HG03064 (cell line): ENCODE data around the gene PHIP.
"Not testable (repeated sequence)": the region's sequence is repeated elsewhere in the genome, so short reads cannot be mapped to it uniquely, and the experiment has no call there.

Experiments used
- ATAC-seq: cut with Tn5 transposase; IDR thresholded peaks from one replicate; pipeline ENCODE4 v1.9.1; 2021; ENCODE audit warnings: low read depth; ENCODE audit not compliant: unreplicated experiment

PHIP gene

GRCh38 chr6:79078075-79078969 lies at the start of gene PHIP:
Gene PHIP (minus strand): TSS chr6:79078254. CDS start chr6:79078068, 186 bp downstream.
- peak; percentile 64 for ATAC-seq

DNA sequence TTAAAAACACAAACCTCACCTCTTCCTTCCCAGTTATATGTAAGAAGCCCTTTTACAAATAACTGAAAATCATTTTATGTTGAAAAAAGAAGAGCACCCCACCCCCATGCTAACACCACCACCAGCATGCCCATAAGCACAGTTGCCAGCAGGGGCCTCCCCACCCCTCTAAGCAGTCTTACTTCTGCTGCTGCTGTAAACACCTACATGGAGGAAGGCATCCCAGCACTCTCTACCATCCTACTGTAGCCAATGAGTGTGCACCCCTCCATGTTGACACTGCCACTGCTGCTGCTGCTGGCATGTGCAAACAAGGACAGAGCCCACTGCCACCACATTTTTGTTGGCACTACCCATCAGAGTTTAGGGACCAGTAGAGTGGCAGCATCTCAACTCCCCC lies 49.6 kb upstream of the PHIP start:
- ATAC-seq = no peak

- no peak for ATAC-seq
These were observed 41.2 kb upstream of the PHIP start for GRCh38 chr6:79119217-79119616.

DNA sequence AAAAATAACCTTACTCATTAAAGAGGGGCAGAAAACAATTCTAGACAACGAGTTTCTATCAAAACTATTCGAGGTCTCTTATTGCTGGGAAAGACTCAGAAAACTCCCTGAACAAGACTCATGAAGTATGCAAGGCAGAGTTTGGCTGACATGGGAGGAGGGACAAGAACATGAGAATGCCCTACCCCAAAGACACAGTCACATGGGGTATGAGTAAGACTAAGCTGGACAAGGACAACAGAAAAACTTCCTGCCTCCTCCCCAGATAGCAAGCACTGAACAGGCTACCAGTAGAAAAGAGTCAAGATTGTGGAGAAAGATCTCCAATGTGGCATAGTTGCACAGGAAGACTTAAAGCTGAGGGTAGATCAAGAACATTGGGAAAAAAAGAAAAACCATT lies 39.7 kb upstream of the PHIP start:
- no peak for ATAC-seq

- ATAC-seq = no peak
These were observed 37.6 kb upstream of the PHIP start for GRCh38 chr6:79115553-79116182.

GRCh38 chr6:79111549-79111948 lies 33.5 kb upstream of the PHIP start:
- ATAC-seq = no peak

GRCh38 chr6:79101164-79101563 lies 23.1 kb upstream of the PHIP start:
- ATAC-seq = no peak

DNA sequence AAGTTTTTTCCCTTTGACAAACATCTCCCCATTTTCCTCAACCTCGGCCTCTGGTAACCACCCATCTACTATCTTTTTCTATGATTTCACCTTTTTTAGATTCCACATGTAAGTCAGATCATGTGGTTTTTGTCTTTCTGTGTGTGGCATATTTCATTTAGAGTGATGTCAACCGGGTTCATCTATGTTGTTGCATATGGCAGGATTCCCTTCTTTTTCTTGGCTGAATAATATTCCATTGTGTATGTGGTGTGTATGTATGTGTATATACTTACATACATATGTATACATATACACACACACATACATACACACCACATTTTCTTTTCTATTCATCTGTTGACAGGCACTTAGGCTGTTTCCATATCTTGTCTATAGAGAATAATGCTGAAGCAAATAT lies 22.2 kb upstream of the PHIP start:
- ATAC-seq = no peak

DNA sequence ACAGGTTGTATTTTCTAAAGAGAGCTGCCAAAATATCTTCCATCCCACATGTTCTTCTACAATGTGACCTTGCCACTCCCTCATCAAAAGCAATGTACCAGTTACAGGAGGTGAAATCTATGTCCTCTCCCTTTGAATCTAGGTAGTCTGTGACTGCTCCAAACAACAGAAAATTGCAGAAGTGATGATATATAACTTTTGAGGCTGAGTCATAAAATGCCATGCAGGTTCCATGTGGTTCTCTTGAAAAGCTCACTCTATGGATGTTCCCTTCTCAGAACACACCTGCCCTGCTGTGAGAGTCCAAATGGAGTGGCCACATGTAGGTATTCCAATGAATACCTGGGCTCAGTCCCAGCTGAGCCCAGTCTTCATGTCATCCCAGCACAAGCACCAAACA lies 16.9 kb upstream of the PHIP start:
- no peak for ATAC-seq

GRCh38 chr6:79091801-79092200 lies 13.7 kb upstream of the PHIP start:
- ATAC-seq = not testable (repeated sequence)

- no peak for ATAC-seq
These were observed 11.7 kb upstream of the PHIP start for GRCh38 chr6:79089552-79090404.

DNA sequence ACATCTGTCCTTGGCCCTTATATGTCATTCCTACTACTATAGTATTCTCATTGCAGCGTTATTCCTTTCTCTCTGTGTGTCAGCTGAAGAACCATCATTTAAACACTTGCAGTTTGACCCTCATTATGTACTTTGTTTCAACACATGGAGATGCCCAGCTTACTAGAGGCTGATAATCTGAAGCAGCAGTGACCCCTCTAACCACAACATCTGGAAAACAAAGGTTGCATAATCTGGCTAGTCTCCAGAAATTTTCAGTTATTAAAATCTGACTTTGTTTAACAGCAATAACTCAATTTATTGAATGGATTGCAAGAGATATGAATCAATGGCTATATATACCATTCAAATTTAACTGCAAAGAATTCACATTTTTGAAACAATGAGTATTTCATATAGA lies 6.6 kb upstream of the PHIP start:
- ATAC-seq = no peak

DNA sequence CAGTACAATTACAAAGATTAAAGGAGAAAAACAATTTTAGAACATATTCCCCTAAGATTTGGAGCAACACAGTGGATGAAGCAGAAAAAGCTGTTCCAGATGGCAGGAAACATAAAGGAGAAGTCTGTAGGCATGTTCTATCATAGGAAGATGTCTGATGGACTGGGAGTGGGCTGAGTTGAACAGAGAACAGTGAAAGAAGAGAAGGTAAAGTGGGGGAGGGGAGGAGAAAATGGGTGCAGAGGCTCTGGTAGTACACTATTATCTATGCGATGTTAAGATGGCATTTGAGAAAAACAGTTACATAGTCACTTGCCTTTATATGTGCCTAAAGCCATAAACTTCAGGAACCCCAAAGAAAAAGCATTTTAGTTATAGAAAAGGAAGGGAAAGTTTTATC lies 4.2 kb upstream of the PHIP start:
- ATAC-seq = no peak

DNA sequence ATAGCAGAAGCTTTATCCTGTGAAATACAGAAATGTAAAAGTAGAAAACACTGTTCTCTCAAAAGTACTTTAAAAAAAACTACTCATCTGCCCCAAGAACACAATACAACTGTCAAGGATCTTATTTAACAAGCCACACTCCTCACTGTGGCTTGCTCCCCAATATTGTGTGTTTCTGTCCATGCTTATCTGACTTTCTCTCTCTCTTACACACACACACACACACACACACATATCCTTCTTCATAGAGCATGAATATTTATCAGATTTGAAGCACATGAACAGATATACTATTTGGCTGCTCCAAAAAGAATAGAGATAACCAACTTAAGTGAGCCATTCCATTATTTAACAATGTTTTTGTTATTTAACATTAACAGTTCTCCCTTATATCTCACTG lies 3.6 kb upstream of the PHIP start:
- ATAC-seq = no peak

- no peak for ATAC-seq
These were observed 1.5 kb upstream of the PHIP start for GRCh38 chr6:79079561-79080041.

DNA sequence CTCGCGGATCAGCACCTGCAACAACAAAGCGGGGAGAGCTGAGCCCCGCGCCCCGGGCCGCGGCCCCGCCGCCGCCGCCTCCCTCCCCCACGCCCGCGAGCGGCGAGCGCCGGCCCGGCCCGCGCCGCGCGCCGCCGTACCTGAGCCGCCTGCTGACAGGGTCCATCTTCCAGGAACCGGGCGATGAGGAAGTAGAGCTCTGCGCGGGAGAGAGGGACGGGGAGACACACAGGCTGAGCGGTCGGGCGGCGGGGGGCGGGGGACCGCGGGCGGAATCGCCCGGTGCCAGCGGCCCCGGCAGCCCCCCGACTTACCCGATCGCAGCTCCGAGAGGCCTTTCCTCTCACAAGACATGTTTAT lies 359 bp downstream of the PHIP start:
- ATAC-seq = peak; percentile 34

GRCh38 chr6:79076782-79077641 lies 1.0 kb downstream of the PHIP start:
- ATAC-seq = peak; percentile 45

DNA sequence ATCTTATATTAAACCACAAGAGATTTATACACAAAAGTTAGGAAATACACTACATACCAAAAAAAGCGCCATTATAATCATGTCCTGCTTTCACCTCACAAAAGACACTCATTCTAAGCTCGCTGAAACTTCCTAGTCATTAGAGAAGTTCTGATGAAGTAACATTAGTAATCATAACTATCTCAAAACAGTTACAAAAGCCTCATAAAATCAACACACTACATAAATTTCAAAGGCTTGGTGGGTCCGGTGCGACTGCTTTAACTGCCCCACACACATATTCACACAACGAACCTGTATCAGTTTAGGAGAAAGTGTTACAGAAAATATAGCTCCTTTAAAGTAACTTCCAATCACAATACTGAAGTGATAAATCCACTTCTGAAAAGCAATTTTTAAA lies 1.9 kb downstream of the PHIP start:
- ATAC-seq = no peak

DNA sequence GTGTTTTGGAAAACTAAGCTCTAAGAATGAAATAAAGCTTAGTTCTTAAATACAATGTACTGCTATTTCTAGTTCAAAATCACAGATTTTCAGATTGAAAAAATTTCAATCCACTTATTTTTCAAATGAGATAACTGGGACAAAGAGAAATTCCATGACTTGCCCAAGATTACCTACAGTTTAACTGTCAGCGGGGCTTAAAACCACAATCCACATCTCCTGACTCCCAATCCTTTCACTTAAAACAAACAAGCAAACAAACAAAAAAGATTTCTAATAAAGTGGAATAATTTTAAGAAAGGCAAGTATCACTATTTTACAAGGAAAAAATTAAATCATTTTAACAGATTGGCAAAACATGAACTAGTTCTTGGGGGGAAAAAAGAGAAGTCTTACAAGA lies 4.2 kb downstream of the PHIP start:
- no peak for ATAC-seq

DNA sequence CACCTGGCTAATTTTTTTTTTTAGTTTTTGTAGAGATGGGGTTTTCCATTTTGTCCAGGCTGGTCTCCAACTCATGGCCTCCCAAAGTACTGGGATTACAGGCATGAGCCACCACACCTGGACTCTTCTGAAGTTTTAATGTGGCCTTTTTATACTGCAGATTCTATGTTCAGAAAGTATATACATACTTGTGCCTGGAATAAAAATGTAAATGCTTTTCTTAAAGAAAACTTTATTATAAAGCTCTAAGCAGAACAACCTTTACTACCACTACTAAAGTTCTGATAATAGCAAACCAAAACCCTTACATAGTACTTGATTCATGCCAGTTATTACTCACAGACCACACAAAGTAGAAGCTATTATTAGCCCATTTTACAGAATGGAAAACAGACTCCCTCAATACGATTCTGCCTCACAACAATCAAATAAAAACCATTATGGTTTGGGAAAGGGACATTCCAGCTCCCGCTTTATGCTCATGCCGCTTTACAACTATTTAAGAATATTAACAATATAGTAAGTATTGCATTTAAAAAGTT lies 5.3 kb downstream of the PHIP start:
- ATAC-seq = no peak
